ENCODE data around the gene SRXN1. TPM values are rescaled to one million over a fixed set of nuclear protein-coding genes. Genes with fewer than 3 reads are reported as not detected.

Gene SRXN1
- total and polyA plus RNA-seq, 9 of the 15 experiments (the other 6 are each of a cell fraction or from before 2014, with no cell fraction given) = 6.8 to 36.4 (median 21.6) TPM

- TF ChIP-seq ZBTB40 (IDR thresholded peaks at IDR 0.05) (no peak), ZBTB40 (CRISPR knock-in tag; IDR thresholded peaks at IDR 0.05) (no peak), THAP7 (CRISPR knock-in tag; IDR thresholded peaks at IDR 0.05) (no peak), RBBP5 (IDR thresholded peaks at IDR 0.05; ENCODE audit: borderline replicate concordance, insufficient read depth, low read length, poor library complexity, severe bottlenecking) (no peak), NFE2 (IDR thresholded peaks at IDR 0.05; ENCODE audit: low read depth) (no peak), ZFP91 (CRISPR knock-in tag; IDR thresholded peaks at IDR 0.05) (no peak)
Observed at GRCh38 chr20:642398-643174, 10.4 kb downstream of the SRXN1 start (continued).

Data from K562 (cell line).